ENCODE measurements around the gene MMP17. TPM values are rescaled to one million over a fixed set of nuclear protein-coding genes. Genes with fewer than 3 reads are reported as not detected.

Gene MMP17
- total RNA-seq, 1 donor from 2014 or later = 38.7 TPM

DNA sequence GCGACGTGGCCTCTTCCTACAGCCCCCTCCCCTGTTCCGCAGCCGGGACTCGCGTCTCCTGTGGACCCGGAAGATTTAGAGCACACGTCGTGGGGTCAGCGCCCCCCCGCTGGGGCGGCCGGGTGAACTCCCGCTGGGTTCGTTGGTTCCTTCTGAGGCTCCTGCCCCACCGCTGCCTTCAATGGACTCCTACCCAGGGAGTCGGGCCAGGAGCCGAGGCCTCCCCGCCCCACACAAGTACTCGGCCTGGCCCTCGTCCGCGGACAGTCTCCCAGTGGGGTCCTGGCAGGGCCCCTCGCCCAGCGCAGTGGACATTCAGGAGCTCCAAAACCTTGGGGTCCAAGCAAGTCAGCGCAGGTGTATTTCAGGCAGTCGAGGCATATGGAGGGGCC is 1.2 kb downstream of the MMP17 start:
- DNase-seq (ENCODE audit: low spot score in 2 of 2) (no peak), FAIRE-seq (no peak)

DNA sequence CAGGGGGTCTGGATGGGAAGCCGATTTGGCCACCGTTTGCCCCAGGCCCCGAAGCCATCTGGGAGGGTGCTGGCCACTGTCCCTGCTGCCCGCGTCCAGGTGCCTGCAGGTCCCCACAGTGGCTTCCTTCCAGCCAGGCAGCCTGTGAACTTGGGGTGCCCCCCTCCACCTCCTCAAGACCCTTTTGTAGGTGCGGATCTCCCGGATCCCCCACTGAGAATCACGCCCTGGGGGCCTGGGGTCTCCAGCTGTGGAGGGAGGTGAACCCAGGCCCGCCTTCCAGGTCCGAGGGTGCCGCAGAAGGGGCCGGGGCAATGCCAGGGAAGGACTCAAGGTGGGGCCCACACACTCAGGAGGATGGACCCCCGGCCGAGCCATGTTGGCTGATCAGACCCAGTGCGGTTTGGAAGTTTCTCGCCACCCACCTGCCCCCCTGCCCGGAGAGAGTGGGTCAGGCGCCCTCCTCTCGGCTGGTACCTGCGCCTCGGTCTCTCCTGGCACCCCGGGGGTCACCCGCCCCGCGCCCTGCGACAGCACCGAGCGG is 1.7 kb downstream of the MMP17 start:
- FAIRE-seq = no peak
- no peak for DNase-seq (ENCODE audit: low spot score in 2 of 2)

DNA sequence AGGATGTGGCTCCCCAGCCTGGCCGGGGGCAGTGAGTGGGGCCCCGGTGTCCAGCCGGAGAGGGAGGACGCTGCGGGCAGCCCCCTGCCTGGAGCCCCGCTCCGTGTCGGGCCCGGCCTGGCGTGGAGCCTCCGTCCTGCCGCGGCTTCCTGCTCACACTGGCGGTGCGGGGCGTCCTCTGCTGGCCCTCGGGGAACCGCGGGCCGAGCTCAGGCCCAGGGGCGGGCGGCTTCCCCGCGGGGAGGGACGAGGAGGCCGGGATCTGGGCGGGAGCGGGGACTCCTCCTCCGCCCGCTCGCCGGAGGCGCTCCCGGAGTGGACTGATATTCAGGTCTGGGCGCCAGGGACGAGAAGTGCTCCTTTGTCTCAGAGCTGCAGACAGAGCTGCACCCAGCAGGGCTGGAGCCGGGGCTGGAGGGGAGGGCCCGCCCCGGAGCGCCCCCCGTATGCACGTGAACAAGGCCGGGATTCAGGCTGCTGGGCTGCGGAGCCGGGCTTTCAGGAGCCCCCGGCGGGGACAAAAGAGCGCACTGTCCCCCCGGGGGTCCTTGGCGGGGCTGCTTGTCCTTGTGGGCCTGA is 2.2 kb downstream of the MMP17 start:
- DNase-seq (ENCODE audit: low spot score in 2 of 2) (peak; percentile 82 to 85), FAIRE-seq (no peak)

DNA sequence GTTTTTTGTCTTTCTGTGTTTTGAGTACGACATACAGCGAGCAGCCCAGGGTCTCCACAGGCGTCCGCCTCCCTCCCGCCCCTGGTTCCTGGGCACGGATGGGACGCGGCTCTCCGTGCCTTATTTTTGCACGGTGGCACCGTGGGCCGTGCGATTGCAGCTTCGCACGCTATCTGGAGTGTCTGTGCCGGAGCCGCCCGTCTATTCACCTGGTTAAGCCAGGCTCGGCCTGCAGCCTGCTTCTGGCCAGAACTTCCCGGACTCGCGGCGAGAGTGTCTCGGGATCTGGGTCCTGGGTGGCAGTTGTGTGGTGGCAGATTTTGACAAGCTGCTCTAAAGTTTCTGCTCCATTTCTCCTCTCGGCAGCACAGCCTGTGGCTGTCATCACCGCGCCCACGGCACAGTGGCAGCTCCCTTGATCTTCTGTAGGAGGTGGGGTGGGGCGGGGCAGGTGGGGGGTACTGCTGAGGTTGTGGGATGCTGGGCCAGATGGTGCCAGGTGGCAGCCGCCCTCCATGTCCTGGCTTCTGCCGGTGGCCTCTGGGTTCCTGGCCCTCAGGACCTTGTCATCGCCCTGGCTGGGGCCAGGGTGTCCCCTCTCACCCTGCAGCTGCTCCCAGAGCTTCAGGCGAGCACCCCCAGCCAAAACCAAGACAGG is 2.9 kb downstream of the MMP17 start:
- no peak for DNase-seq (ENCODE audit: low spot score in 2 of 2)
- no peak for FAIRE-seq

DNA sequence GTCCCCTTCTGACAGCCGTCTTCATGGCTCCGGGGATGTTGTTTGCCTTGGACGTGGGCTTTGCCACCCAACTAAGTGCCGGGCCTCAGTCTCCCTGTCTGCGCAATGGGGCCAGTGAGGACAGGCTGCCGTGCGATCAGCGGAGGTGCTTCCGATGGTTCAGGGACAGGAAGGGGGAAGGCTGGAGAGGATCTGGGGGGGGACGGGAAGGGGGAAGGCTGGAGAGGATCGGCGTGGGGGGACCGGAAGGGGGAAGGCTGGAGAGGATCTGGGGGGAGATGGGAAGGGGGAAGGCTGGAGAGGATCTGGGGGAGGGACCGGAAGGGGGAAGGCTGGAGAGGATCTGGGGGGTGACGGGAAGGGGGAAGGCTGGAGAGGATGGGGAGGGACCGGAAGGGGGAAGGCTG is 3.4 kb downstream of the MMP17 start:
- FAIRE-seq = no peak

DNA sequence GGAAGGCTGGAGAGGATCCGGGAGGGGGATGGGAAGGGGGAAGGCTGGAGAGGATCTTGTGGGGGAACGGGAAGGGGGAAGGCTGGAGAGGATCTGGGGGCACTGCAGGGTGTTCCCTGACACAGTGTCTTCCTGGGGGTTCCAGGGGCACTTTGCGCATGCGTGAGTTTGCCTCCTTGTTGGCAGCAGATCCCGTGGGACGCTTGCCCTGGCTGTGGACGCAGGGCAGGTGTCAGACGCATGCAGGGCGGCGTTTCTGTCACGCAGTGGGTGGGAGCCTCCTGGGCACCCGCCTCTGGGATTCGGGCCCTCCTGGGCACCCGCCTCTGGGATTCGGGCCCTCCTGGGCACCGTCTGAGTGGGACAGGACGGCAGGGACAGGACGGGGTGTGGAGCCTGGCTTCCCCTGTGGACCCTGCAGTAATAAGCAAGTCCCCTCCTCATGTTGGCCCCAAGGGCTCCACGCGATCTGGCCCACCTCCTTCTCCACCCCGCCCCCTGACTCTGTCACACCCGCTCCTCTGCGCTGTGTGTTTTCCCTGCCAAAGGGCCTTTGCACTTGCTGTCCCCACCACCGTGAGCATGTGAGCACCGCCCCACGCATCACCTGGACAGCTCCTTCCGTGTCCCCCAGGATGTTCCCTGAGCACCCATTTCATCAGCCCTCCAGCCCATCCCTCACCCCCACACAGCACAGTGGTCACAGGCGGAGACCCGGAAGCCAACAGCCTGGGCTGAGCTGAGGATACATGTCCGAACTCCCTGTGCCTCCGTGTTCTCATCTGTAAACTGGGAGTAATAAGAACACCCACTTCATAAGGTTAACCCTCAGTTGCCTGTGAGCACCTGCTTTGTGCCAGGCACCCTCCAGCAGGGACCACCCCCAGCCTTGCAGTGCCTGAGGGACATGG is 4.4 kb downstream of the MMP17 start:
- DNase-seq (ENCODE audit: low spot score in 2 of 2) (peak; percentile 64 to 67), FAIRE-seq (no peak)

More for the DNA sequence above, 3.4 kb downstream of the MMP17 start:
- DNase-seq (ENCODE audit: low spot score in 2 of 2) = no peak

DNA sequence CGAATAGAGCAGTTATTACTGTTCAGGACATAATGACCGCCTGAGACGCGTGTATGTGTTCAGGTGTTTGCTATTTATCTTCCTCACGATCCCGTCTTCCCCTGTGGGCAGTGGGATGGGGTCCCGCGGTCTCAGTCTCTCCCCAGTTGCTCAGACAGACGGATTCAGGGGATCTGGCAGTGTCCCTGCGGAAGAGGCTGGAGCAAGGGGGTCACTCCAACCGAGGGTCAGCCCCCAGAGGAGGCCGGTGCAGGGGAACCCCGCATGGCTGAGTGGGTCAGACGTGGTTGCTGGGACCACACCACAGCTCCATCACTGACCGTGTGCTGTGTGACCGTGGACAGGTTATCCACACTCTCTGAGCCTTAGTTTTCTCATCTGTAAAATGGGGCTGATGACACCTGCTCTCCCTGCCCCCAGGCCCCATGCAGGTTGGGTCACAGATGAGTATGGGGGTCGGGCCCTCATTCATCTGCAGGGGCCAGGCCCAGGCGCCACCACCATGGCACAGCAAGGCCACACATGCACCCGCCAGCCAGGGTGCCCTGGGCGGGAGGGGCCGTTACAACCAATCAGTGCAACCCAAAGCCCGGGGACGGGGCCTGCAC is 5.2 kb downstream of the MMP17 start:
- DNase-seq (ENCODE audit: low spot score in 2 of 2) (no peak), FAIRE-seq (no peak)

DNA sequence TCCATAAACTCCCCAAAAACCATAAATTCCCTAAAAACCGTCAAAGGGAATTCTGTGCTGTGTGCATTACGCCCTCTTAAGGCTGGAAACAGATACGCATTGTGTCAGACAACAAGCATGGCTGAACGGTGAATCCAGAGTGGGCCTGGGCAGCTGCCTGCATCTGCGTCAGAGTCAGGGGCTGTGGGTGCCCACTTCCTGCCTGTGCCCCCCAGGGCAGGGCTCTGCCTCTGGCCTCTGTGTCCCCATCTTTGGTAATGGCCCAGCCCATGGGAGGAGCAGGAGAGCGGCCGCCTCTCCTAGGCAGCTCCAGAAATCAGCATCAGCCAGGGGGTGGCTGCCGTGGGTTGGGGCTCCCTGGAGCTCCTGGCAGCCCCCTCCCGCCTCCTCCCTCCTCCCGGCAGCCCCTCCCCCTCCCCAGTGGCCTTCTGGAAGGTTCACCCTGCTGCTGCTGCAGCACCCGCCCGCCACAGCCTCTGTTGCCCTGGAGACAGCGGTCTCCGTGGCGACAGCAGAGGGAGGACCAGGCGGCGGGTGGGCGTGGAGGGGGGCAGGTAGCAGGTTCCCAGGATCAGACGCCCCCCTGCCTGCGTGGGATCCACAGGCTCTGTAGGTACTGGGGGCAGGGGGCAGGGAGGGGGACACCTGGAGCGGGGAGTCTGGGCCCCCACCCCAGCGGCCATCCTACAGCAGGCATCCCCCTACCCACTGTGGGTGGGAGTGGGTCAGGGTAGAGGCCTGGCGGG is 5.9 kb downstream of the MMP17 start:
- DNase-seq (ENCODE audit: low spot score in 2 of 2) (peak in 1 of 2 donors; percentile 58), FAIRE-seq (no peak)

DNA sequence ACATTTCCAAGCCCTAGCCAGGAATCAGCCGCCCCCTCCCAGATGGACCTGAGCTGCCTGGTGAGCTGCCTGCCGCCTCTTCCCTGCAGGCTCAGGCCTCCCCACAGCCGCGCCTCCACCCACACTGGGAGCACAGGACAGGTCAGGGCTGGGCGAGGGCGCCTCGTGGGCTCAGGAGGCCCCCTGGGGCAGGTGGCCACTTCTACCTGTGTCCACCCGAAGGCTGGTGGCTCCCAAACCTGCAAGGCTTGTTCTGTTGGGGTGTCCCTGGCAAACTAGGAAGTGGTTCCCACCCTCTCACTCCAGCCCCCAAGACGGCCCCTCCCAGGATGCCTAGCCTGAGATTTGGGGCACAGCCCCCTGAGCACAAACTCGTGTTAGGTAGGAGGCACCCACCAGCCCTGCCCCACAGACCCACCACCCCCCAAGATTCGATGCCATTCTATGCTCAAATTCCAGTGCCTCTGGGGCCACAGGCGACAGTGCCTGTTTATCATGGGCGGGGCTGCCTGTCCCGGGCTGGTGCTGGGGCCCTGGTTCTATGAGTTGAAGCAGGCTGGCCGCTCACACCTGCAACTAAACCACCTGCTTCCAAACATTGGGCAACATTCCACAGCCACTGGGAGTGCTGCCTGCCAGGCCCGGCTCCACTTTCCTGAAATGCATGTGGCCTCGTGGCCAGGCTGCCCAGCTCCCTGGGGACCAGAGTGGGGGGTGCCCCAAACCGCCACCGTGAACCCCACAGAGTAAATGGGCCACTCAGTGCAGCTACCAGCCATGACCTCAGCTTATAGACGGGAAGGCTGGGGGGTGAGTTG is 6.8 kb downstream of the MMP17 start:
- no peak for FAIRE-seq
- DNase-seq (ENCODE audit: low spot score in 2 of 2) = no peak

DNA sequence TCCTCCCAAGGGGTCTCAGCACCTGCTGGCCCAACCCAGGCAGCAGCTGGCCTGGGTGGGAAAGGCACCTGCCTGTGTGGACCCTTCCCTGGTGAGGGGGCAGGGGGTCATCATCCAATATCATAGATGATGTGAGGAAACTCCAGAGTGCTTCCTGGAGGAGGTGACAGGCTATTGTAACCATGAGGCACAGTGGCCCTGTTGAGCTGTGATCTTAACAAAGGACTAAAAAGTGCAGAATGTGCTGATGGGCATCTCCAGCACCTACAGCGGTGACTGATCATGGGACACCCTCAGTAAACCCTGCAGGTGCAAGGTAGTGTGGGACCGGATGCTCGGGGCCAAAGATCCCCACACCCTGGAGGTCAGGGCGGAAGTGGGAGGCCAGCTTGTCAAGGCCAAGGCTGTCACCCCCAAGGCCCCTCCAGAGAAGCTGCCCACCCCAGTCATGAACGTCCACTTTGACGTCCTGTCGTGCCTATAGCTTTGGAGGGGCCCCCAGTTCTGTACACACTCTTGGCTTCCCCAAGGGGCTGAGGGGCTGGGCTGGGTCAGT is 7.5 kb downstream of the MMP17 start:
- no peak for DNase-seq (ENCODE audit: low spot score in 2 of 2)
- FAIRE-seq = no peak

DNA sequence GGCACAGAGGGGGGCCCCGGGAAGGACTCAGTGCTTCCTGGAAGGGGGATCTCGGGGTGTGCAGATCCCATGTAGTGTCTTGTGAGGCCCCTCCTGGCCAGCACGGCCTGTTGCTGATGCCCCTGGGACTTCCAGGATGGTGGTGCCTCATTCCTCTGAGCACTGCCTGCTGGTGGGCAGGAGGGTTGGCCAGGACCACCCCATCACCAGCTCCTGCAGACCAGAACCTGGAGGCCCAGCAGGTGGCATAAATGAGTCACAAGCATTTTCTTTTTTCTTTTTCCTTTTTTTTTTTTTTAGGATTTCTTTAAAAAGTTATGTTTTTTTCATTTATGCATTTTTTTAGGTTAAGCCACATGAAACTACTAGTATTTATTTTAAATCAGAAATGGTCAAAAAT is 8.0 kb downstream of the MMP17 start:
- FAIRE-seq (no peak), DNase-seq (ENCODE audit: low spot score in 2 of 2) (no peak)

DNA sequence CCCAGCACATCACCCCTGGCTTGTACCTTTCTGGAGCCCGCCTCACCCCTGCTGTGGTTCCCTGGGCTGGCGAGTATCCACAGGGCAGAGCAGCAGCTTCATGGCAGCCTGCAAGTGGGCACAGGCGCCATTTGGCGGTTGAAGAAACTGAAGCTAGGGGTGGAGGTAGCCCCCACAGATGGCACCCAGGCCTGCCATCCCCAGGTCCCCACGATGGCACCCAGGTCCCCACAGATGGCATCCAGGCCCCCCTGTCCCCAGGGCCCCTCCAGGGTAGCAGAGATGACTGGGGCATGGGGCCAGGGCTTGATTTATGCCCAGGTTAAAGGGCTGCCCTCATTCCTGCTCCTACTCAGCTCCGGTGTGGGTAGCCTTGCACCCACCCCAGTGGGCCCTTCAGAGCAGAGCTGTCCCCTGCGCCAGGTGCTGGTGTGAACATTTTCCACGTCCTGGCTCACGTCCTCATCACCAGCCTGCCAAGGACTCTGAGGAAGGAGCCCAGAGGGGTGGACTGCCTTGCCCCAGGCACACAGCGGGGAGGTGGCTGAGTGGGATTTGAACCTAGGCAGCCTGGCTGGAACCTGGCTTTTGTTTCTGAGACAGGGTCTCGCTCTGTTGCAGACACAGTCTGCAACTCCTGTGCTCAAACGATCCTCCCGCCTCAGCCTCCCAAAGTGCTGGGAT is 8.7 kb downstream of the MMP17 start:
- DNase-seq (ENCODE audit: low spot score in 2 of 2) (no peak), FAIRE-seq (no peak)

DNA sequence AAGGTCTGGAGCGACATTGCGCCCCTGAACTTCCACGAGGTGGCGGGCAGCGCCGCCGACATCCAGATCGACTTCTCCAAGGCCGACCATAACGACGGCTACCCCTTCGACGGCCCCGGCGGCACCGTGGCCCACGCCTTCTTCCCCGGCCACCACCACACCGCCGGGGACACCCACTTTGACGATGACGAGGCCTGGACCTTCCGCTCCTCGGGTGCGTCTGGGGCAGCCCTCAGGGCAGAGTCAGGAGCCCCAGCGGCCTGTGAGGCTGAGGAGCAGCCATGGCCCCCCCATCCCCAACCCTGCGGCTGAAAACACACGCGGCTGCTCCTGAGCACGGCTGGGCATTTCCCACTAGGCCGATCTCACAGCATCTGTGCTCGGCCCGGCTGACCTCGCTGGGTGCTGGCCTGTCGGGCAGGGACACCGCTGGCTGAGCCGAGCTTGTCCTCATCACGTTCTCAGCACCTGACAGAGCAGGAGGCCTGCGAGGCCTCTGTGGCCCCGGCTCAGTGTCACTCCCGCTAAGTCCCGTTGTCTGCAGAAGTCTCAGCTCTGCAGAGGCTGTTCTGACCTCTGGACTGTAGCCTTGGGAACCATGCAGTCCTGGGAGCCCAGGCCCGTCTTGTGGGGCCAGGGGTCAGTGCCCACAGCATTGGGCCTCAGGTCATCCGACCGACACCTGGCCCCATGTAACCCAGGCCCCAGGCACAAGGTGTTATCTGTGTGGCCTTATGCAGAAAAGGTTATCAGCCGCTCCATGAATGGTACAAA is 12.6 kb downstream of the MMP17 start:
- DNase-seq (ENCODE audit: low spot score in 2 of 2) (no peak), FAIRE-seq (no peak)

DNA sequence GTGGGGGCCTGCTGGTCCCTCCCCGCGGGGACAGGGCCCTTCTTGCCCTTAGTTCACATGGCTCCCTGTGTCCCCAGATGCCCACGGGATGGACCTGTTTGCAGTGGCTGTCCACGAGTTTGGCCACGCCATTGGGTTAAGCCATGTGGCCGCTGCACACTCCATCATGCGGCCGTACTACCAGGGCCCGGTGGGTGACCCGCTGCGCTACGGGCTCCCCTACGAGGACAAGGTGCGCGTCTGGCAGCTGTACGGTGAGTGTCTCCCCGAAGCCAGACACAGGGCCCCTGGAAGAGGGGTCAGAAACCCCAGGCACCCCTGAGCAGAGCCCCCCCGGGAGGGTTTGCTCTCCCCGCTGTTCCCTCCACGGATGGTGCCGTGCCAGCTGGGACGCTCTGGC is 13.4 kb downstream of the MMP17 start:
- FAIRE-seq (no peak), DNase-seq (ENCODE audit: low spot score in 2 of 2) (no peak)

DNA sequence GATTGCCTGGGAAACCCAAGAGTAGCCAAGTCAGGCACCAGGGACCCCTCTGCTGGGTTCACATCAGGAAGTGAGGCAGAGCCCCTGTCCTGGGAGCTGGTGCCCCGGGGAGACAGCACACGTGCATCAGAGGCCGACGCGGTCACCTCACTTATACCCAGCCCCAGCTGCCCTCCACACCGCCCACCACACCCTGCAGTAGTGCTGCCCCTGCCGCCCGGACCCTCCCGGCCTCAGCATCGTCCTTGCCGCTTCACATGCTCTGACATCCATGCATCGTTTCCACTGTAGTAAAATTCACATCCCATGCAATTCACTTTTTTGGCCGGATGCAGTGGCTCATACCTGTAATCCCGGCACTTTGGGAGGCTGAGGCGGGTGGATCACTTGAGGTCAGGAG is 14.0 kb downstream of the MMP17 start:
- no peak for DNase-seq (ENCODE audit: low spot score in 2 of 2)
- FAIRE-seq = no peak

DNA sequence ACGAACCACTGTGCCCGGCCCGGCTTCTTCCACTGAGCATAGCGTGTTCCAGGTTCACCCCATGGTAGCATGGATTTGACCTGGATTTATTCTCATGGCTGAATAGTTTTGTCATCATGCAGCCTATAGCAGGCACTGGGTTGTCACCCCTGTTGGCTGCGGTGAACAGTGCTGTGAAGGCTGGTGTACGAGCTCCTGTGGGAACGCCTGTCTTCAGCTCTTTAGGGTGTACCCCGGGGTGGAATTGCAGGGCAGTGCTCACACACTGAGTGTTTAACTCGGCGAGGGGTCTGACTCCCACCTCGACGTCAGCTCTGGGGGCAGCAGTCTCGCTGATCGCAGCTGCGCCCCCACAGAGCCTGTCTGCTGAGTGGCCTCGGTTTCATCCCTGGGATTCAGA is 15.3 kb downstream of the MMP17 start:
- DNase-seq (ENCODE audit: low spot score in 2 of 2) (no peak), FAIRE-seq (no peak)

DNA sequence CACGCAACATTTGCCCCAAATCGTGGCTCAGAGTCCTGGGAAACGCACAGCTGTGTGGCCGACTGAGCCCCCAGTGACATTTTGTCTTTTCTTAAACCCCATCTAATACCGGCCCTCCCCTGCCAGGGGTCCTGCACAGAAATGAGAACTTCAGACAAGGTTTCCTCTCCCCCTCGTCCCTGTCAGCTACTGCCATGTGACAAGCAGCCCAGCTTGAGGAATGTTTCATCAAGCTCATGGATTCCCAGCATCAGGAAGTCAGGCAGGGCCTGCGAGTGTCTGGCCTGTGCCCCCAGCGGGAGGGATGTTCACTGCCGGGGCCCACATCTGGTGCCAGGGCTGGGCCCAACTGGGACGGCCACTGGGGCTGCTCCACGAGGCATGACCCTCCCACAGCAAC is 15.9 kb downstream of the MMP17 start:
- FAIRE-seq = no peak
- DNase-seq (ENCODE audit: low spot score in 2 of 2) = no peak

DNA sequence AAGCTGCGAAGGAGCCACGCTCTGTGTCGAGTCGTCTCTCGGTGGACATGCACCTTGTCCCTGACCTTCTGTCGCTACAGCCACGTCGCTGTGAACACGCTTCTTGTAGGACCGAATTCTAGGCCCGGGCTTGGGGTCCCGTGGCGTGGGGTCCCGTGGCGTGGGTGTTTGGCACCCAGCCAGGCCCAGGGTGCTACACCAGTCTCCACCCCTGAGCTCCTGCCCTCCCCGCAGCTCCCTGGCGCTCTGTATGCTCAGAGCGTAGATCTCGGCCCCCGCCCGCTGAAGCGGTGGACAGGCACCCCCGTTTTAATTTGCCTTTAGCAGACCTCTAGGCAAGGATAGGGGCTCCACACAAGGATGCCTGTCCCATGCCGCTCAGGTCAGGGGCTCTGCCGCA is 16.5 kb downstream of the MMP17 start:
- FAIRE-seq (no peak), DNase-seq (ENCODE audit: low spot score in 2 of 2) (no peak)

Measured in frontal cortex (tissue), 4 donors.